Activated T-helper 1 cell treated with anti-CD3 and anti-CD28 coated beads, Interleukin-12 subunit alpha, Interleukin-12 subunit beta, Interleukin-2, Interleukin-4 antibody, amounts not matched to agents 30 ng/mL and 10 ng/mL and 1 ng/mL, durations not matched to agents 14 hours and 24 hours and 36 hours (primary cell): Measurements from ENCODE around the gene SLAMF6. TPM values are rescaled to one million over a fixed set of nuclear protein-coding genes. Genes with fewer than 3 reads are reported as not detected.
"Not testable (repeated sequence)": the region's sequence is repeated elsewhere in the genome, so short reads cannot be mapped to it uniquely, and the experiment has no call there.

Source experiments
- DNase-seq: peaks from one replicate; pipeline ENCODE4 v3.0.0; 2021; ENCODE audit warnings: low spot score
- H3K27ac Mint-ChIP-seq: one replicate; pipeline ENCODE4 v1.8.0; 2021; ENCODE audit warnings: mild to moderate bottlenecking, mixed read lengths
- H3K27me3 Mint-ChIP-seq: one replicate; pipeline ENCODE4 v1.8.0; 2022; ENCODE audit warnings: mild to moderate bottlenecking, moderate library complexity, mixed read lengths; ENCODE audit not compliant: insufficient read depth
- H3K36me3 Mint-ChIP-seq: one replicate; pipeline ENCODE4 v1.8.0; 2021; ENCODE audit warnings: low read depth, mixed read lengths
- H3K4me1 Mint-ChIP-seq: one replicate; pipeline ENCODE4 v1.8.0; 2021; ENCODE audit warnings: low read depth, mixed read lengths
- H3K4me3 Mint-ChIP-seq: one replicate; pipeline ENCODE4 v1.8.0; 2021; ENCODE audit warnings: mild to moderate bottlenecking, moderate library complexity, mixed read lengths
- H3K9me3 Mint-ChIP-seq: one replicate; pipeline ENCODE4 v1.8.0; 2021; ENCODE audit warnings: mixed read lengths
- intact Hi-C: fragments of 100-400 bp; cut with micrococcal nuclease; formaldehyde crosslinking; loops from one replicate; pipeline ENCODE4 v1.15.1; 2024
- total RNA-seq: library from RNA; stranded (reverse); gene quantifications from 2 replicates; pipeline ENCODE4 v1.2.3, GENCODE V29; 2022

SLAMF6 gene
- total RNA-seq, result 46.8 and 50.1 TPM in 2 replicates

DNA sequence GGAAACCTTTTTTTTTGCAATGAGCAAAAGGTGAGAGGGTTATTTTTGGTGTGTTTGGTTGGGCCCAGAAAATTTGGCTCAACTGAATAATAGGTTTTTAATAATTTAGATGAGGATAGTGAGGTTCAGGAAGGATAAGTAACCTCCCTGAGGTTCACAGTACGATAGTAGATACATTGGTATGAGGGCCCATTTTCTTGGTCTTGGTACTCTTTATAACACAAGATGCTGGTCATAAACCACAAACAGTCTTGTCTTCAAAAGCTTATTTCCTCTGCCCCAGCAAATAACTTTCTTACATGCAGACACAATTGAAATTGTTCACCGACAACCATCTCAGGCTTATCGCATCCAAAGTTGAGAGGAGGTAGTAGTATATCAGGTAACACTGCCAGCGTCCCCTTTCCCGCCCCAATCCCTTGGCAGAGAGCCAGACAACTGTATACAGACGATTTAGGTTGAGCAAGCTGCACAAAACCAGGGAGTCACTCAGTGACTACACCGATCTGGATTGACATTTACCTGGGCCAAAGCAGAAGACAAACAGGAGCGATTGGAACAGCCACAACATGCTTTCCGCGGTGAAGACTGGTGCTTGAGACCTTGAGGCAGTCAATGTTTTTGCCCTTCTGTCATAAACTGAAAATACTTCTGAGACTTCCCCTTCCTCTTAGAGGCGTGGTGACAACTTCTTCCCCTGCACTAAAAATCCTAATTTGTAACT lies at the start of gene SLAMF6:
Gene SLAMF6 (minus strand): TSS at position 634 of the 724 bp plus-strand sequence. CDS start 63 bp downstream, at position 571.
- peak within 1 kb of the TSS; percentile 90 for H3K27ac Mint-ChIP-seq
- peaks cover 30% of the 10 kb centered on the region for H3K9me3 Mint-ChIP-seq
- peaks cover 31% of the 10 kb centered on the region for H3K36me3 Mint-ChIP-seq
- peak; percentile 27 for DNase-seq
- H3K4me1 Mint-ChIP-seq, result peaks cover 77% of the 10 kb centered on the region
- H3K27me3 Mint-ChIP-seq, result no peaks in the 10 kb centered on the region
- H3K4me3 Mint-ChIP-seq, result peak within 1 kb of the TSS; percentile 92
- intact Hi-C loops, result loop anchor here (1.0 kb wide), 2 partner anchors 18 to 29 kb away; no protein-coding TSS in a partner anchor

- no peaks in the 10 kb centered on the region for H3K27me3 Mint-ChIP-seq
- peaks cover 49% of the 10 kb centered on the region for H3K36me3 Mint-ChIP-seq
- peaks cover 24% of the 10 kb centered on the region for H3K9me3 Mint-ChIP-seq
- H3K4me1 Mint-ChIP-seq, result peaks cover 95% of the 10 kb centered on the region
- H3K4me3 Mint-ChIP-seq, result no peak overlapping the region
- no peak for DNase-seq
- H3K27ac Mint-ChIP-seq, result peak overlapping the region; percentile 36
- intact Hi-C loops, result no loop called here
Measured at GRCh38 chr1:160570840-160571239, 47.8 kb upstream of the SLAMF6 start.

DNA sequence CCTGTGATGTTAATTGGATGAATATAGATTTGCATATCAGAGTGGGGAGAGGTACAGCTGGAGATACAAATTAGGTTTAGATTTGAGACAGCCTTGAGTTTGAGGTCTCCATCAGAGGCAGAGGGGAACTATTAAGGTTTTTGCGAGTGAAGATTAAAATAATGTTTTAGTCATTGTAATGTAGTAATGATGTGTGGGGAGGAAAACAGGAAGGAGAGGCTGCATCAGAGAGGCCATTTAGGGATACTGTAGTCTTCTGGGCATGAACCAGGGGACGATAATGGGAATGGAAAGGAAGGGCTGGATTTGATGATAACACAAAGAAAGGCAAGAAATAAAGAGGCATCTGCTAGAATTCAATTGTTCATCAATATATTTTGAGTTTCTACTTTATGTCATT lies 46.8 kb upstream of the SLAMF6 start:
- H3K4me3 Mint-ChIP-seq, result no peak overlapping the region
- H3K4me1 Mint-ChIP-seq, result peaks cover 95% of the 10 kb centered on the region
- peak overlapping the region; percentile 71 for H3K27ac Mint-ChIP-seq
- peaks cover 24% of the 10 kb centered on the region for H3K9me3 Mint-ChIP-seq
- H3K27me3 Mint-ChIP-seq, result no peaks in the 10 kb centered on the region
- intact Hi-C loops, result loop anchor here (2.0 kb wide), 2 partner anchors 53 to 73 kb away; no protein-coding TSS in a partner anchor
- peaks cover 52% of the 10 kb centered on the region for H3K36me3 Mint-ChIP-seq
- DNase-seq, result no peak

DNA sequence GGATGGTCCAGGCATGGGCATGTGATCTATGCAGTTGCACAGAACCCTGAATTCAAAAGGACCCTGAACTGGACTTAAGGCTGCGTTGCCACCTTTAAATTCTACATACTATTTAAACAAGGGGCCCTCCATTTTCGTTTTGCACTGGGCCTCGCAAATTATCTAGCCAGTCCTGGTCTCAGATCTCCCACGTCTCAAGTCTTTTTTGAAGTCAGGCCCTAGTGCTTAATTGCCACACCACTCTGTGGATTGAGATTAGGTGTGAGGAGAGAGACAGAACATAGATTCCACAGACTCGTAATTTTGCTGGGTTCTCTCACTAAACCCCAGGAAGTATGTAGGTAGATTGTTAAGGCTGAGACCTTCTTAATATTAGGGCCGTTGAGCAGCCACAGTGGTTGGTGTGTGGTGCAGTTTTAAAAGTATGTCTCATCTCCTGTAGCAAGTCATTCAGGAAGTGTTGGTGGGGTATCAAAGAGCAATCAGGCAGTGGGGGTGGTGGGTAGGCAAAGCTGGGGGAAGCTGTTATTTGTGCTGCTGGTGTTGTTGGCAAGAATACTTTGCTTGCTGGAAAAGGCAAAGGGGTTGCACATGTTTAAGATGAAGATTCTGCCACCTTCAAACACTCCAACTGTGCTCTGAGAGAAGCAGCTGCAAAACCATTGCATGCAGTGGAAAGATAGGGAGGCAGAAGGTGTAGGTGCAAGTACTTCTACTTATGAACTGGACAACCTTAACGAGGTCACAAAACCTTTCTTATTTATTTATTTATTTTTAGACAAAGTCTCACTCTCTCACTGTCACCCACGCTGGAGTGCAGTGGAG lies 45.0 kb upstream of the SLAMF6 start:
- intact Hi-C loops, result loop anchor here (1.0 to 2.0 kb wide), 9 partner anchors 8 to 139 kb away; no protein-coding TSS in a partner anchor
- Mint-ChIP-seq H3K4me1 (peaks cover 83% of the 10 kb centered on the region), H3K27me3 (no peaks in the 10 kb centered on the region), H3K36me3 (peaks cover 54% of the 10 kb centered on the region), H3K27ac (peak overlapping the region; percentile 95), H3K4me3 (peak overlapping the region; percentile 60), H3K9me3 (peaks cover 23% of the 10 kb centered on the region)
- DNase-seq, result peak; percentile 50

DNA sequence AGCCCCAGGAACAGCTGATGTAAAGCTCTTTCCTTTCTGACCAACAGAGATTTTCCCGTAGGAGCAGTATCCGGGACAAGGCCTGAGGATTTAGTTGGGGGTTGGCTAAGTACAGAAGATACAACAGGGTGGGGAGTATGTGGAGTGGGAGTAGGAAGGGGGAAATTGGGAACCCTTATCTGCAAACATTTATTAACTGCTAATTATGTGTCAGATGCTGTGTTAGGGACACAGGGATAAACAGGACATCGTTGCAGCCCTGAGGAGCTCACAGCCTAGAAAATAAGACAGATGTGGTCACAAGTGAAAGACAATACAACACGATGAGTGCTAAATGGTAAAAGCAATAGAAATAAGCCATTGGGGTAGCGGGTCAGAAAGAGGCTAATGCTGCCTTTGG lies 44.3 kb upstream of the SLAMF6 start:
- Mint-ChIP-seq H3K4me1 (peaks cover 76% of the 10 kb centered on the region), H3K4me3 (peak overlapping the region; percentile 31), H3K9me3 (peaks cover 28% of the 10 kb centered on the region), H3K27ac (peak overlapping the region; percentile 95), H3K36me3 (peaks cover 57% of the 10 kb centered on the region), H3K27me3 (no peaks in the 10 kb centered on the region)
- intact Hi-C loops, result no loop called here
- DNase-seq, result no peak

- Mint-ChIP-seq H3K36me3 (peaks cover 56% of the 10 kb centered on the region), H3K4me3 (no peak overlapping the region), H3K9me3 (peaks cover 18% of the 10 kb centered on the region), H3K4me1 (peaks cover 77% of the 10 kb centered on the region), H3K27me3 (no peaks in the 10 kb centered on the region), H3K27ac (peak overlapping the region; percentile 53)
- intact Hi-C loops, result no loop called here
- DNase-seq, result no peak
Measured at GRCh38 chr1:160565564-160565963, 42.5 kb upstream of the SLAMF6 start.

GRCh38 chr1:160563230-160563629 lies 40.2 kb upstream of the SLAMF6 start:
- DNase-seq, H3K4me3 Mint-ChIP-seq, H3K27me3 Mint-ChIP-seq, intact Hi-C loops: not testable (repeated sequence)
- Mint-ChIP-seq H3K4me1 (peaks cover 81% of the 10 kb centered on the region), H3K9me3 (peaks cover 25% of the 10 kb centered on the region), H3K36me3 (peaks cover 62% of the 10 kb centered on the region), H3K27ac (peak overlapping the region; percentile 11)

DNA sequence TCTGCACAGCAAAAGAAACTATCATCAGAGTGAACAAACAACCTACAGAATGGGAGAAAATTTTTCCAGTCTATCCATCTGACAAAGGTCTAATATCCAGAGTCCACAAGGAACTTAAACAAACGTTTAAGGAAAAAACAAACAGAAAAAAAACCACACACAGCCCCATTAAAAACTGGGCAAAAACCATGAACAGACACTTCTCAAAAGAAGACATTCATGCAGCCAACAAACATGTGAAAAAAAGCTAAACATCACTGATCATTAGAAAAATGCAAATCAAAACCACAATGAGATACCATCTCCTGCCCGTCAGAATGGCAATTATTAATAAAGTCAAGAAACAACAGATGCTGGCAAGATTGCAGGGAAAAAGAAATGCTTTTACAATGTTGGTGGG lies 39.7 kb upstream of the SLAMF6 start:
- H3K27ac Mint-ChIP-seq, DNase-seq, H3K4me3 Mint-ChIP-seq, intact Hi-C loops, H3K27me3 Mint-ChIP-seq: not testable (repeated sequence)
- Mint-ChIP-seq H3K9me3 (peaks cover 25% of the 10 kb centered on the region), H3K36me3 (peaks cover 60% of the 10 kb centered on the region), H3K4me1 (peaks cover 81% of the 10 kb centered on the region)

GRCh38 chr1:160560806-160561205 lies 37.8 kb upstream of the SLAMF6 start:
- peaks cover 63% of the 10 kb centered on the region for H3K4me1 Mint-ChIP-seq
- intact Hi-C loops, result loop anchor here (1.0 to 2.0 kb wide), 2 partner anchors 7 to 20 kb away; no protein-coding TSS in a partner anchor
- peaks cover 58% of the 10 kb centered on the region for H3K36me3 Mint-ChIP-seq

DNA sequence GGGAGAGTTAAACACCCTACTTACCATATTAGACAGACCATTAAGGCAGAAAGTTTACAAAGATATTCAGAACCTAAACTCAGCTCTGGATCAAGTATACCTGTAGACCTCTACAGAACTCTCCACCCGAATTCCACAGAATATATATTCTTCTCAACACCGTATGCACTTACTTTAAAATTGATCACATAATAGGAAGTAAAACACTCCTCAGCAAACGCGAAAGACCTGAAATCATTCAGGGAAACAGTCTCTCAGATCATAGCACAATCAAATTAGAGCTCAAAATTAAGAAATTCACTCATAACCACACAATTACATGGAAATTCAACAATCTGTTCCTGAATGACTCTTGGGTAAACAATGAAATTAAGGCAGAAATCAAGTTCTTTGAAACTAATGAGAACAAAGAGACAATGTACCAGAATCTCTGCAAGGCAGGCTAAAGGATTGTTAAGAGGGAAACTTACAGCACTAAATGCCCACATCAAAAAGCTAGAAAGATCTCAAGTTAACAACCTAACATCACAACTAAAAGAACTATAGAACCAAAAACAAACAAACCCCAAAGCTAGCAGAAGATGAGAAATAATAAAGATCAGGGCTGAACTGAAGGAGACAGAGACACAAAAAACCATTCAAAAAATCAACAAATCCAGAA lies 37.1 kb upstream of the SLAMF6 start:
- H3K4me1 Mint-ChIP-seq, result peaks cover 56% of the 10 kb centered on the region
- no peaks in the 10 kb centered on the region for H3K27me3 Mint-ChIP-seq
- intact Hi-C loops, result loop anchor here (1.0 to 2.0 kb wide), 2 partner anchors 8 to 19 kb away; no protein-coding TSS in a partner anchor
- H3K4me3 Mint-ChIP-seq, result peak overlapping the region; percentile 75
- peaks cover 25% of the 10 kb centered on the region for H3K9me3 Mint-ChIP-seq
- DNase-seq, result no peak
- peak overlapping the region; percentile 87 for H3K27ac Mint-ChIP-seq
- peaks cover 54% of the 10 kb centered on the region for H3K36me3 Mint-ChIP-seq

More at GRCh38 chr1:160560806-160561205, 37.8 kb upstream of the SLAMF6 start:
- H3K27ac Mint-ChIP-seq, result peak overlapping the region; percentile 87
- H3K9me3 Mint-ChIP-seq, result peaks cover 25% of the 10 kb centered on the region
- no peak for DNase-seq
- H3K27me3 Mint-ChIP-seq, result no peaks in the 10 kb centered on the region
- H3K4me3 Mint-ChIP-seq, result peak overlapping the region; percentile 75

GRCh38 chr1:160559437-160559836 lies 36.4 kb upstream of the SLAMF6 start:
- intact Hi-C loops, DNase-seq, H3K27me3 Mint-ChIP-seq: not testable (repeated sequence)
- Mint-ChIP-seq H3K4me3 (peak overlapping the region; percentile 49), H3K27ac (peak overlapping the region; percentile 87), H3K4me1 (peaks cover 49% of the 10 kb centered on the region), H3K36me3 (peaks cover 49% of the 10 kb centered on the region), H3K9me3 (peaks cover 25% of the 10 kb centered on the region)

DNA sequence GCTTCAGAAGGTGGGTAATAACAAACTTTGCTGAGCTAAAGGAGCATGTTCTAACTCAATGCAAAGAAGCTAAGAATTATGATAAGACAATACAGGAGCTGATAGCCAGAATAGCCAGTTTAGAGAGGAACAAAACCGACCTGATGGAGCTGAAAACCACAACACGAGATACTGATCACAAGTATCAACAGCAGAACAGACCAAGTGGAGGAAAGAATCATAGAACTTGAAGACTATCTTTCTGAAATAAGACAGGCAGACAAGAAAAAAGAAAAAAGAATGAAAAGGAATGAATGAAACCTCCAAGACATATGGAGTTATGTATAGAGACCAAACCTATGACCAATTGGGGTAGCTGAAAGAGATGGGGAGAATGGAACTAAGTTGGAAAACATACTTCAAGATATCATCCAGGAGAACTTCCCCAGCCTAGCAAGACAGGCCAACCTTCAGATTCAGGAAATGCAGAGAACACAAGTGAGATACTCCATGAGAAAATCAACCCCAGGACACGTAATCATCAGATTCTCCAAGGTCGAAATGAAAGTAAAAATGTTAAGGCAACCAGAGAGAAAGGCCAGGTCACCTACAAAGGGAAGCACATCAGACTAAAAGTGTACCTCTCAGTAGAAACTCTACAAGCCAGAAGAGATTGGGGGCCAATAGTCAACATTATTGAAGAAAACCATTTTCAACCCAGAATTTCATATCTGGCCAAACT lies 35.8 kb upstream of the SLAMF6 start:
- H3K4me3 Mint-ChIP-seq, result peak overlapping the region; percentile 62
- H3K4me1 Mint-ChIP-seq, result peaks cover 47% of the 10 kb centered on the region
- intact Hi-C loops, result no loop called here
- no peaks in the 10 kb centered on the region for H3K27me3 Mint-ChIP-seq
- peak overlapping the region; percentile 49 for H3K27ac Mint-ChIP-seq
- peaks cover 50% of the 10 kb centered on the region for H3K36me3 Mint-ChIP-seq
- no peak for DNase-seq
- peaks cover 25% of the 10 kb centered on the region for H3K9me3 Mint-ChIP-seq
